HUDEP-2 (cell line): ENCODE results near the gene HTR4.
"Not testable (repeated sequence)": the region's sequence is repeated elsewhere in the genome, so short reads cannot be mapped to it uniquely, and the experiment has no call there.

Source experiments
- DNase-seq, 76 experiments: peaks; one replicate each; lab custom pipeline; 2025; ENCODE audit not compliant: unreplicated experiment in 76 of 76; lab: John Stamatoyannopoulos, UW

Gene HTR4

GRCh38 chr5:148484651-148485050, 169.7 kb downstream of the HTR4 start:
- no peak for DNase-seq

DNA sequence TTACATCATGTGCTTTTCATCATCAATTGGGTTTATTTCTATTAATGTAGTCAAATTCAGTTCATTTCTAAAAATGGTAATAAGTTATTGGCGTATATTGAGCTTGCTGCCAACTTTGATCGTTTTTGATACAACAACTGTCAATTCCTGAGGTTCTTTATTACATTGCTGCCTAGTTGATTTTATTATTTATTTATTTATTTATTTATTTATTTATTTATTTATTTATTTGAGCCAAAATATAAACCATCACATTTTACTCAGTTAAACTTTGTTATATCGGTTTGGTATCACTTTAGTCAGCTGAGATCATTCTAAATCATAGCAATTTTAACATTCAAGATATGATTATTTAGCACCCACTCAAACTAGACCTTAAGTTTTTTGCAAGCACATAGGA, 170.6 kb downstream of the HTR4 start:
- no peak for DNase-seq

DNA sequence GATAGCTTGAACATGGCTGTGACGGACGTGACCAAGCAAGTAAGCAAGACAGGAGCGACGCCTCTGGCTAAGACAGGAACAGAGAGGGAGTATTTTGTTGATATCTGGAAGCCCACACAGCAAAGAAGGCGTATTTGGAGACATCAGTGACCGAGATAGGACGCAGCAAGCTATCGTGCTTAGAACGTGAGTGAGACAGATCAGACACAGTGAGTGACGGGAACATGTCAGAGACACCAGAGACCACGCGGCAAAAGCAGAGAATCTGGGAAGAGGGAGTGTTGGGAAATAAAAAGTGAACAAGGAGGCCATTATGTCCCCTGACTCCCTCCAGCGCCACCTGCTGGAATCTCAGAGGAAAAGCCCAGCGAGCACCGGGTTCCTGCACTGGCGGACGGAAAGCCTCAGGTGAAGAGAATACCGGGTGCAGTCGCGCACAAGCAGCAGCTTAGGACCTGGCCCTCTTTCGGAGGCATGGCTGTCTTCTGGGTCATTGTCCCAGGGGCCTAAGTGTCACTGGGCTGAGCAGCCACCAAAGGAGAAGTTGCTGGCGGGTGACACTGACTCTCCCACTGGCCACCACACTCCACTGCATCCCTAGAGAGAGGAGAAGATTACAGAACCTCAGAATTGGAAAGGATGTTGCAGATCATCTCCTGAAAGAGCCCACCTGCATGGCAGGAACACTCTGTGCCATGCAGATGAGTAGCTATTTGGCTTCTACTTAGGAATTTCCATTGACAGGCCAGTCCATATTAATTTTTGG, 171.4 kb downstream of the HTR4 start:
- peak in 54 of 76 experiments; percentile 1 to 64 (median 21) for DNase-seq

GRCh38 chr5:148482196-148482595, 172.1 kb downstream of the HTR4 start:
- no peak for DNase-seq

DNA sequence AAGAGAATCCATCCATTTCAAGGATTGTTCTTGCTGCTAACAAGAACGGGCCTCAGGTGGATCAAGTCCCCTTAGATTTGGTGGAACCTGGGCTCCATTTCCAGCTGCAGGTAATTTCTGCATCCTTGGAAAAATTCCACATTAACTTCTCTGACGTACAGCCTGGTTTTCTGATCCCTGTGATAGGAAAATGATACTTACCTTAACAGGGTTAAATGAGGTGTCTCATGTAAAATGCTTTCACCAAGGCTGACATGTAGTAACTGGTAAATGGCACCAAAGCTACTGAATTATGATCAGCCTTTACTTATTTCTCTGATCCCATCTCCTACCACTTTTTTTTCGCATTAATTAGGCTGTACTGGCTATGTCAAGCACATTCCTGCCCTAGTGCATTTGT, 176.9 kb downstream of the HTR4 start:
- DNase-seq: no peak

GRCh38 chr5:148476302-148476701, 178.0 kb downstream of the HTR4 start:
- no peak for DNase-seq

DNA sequence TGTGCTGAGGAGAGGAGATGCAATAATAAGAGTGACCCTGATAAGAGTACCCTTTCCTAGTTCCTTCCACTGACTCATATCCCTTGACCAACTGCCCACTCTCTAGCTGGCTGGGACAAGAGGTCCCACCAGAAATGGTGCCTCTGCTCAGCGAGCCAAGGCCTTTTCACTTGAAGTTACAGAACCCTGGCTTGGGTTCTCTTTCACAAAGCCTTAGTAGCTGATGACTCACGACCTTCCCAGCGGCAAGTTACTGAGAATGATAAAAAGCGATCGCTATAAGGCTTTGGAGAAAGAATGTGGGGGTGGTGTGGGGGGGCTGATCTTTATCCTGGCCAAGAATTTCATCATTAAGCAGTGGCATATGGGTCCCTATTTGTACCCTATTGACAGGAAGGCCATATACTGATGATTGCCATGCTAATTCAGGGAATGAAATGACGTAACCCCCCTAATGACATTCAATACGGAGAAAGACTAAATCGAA, 180.3 kb downstream of the HTR4 start:
- DNase-seq: no peak

DNA sequence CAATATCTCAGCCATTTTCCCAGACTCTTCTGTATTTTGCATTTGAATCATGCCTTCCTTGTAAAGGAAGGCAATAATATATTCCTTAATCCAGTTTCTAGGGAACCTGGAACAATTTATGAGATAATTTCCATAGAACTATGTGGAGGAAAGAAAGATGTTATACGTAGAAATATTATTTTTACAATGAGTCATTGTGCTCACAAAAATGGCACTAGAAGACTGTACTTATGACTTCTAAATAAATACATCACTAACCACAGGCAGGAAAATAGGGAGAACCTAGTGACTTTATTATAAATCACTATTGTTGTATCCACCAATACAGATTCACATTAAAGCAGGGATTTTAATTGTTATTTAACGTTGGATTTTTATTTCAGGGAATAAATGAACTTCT, 182.9 kb downstream of the HTR4 start:
- DNase-seq: no peak

DNA sequence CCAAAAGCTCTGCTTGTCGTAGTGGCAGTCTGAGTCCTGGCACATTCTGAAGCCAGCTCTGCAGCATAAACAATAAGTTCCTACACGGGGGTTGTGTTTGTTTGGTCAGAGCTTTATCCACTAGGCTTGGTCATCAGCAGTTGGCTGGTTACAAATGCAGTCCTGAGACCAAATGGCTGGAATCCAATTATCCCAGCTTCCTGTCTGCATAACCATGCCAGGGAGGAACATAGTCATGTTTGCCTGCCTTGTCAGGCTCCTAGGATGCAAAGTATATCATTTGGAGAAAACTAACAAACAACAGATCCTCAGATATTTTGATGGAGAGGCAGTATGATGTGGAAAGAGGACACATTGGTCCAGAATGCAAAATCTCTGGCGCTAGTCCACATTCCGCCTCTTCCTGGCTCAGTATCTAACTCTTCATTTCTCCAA, 184.8 kb downstream of the HTR4 start:
- no peak for DNase-seq

DNA sequence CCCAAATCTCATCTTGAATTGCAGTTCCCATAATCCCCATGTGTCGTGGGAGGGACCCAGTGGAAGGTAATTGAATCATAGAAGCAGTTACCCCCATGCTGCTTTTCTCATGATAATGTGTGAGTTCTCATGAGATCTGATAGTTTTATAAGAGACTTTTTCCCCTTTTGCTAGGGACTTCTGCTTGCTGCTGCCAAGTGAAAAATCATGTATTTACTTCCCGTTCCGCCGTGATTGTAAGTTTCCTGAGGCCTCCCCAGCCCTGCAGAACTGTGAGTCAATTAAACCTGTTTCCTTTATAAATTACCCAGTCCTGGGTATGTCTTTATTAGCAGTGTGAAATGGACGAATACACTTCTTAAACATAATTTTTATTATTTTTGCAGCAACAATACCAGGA, 185.6 kb downstream of the HTR4 start:
- DNase-seq: not testable (repeated sequence)

- no peak for DNase-seq
Measured at GRCh38 chr5:148467958-148468357, 186.4 kb downstream of the HTR4 start.

GRCh38 chr5:148466236-148466580, 188.1 kb downstream of the HTR4 start:
- no peak for DNase-seq

- no peak for DNase-seq
Measured at GRCh38 chr5:148465381-148466235, 188.7 kb downstream of the HTR4 start.

DNA sequence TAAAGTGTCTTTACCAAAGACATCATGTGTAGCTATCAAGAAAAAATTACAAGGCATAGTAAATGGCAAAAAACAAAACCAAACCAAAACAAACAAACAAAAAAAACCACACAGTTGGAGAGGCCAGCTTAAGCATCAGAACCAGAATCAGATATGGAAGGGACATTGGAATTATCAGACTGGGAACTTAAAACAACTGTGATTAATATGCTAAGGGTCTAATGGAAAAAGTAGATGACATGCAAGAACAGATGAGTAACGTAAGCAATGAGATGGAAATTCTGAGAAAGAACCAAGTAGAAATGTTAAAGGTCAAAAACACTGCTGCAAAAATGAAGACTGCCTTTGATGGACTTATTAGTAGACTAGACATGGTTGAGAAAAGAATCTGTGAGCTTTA, 194.7 kb downstream of the HTR4 start:
- no peak for DNase-seq

DNA sequence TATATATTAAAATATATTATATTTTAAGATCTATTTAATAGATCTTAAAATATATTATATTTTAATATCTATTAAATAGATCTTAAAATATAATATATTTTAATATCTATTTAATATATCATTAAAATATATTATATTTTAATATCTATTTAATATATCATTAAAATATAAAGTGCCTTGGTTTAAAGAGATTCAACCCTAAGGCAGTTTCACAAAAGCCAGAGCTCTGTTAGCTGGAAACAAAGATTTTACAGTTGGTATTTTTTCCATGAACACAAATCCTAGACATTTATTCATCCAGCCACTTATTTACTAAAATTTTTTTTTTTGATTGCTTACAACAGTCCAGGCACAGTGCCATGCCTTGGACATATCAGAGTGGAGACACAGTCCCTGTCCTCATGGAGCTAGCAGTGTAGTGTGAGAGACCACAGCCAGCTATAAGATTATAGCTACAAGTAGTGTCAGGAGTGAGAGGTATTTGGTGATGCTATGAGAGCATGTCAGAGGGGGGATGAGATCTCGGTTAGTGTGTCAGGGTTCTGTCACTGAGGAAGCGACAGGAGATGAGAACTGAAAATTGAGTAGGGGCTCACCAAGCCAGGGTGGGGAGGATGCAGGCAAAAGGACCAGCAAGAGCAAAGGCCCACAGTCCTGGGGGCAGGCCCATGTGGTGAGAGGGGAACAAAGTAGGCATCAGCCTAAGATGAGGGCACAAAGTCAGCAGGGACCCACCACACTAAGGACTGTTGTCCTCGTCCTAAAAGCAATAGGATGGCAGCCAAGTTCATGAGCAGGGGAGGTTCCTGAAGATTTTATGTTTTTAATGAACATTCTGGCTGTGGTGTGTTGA, 196.1 kb downstream of the HTR4 start:
- peak in 1 of 76 experiments; percentile 7 for DNase-seq

GRCh38 chr5:148457183-148457620, 197.1 kb downstream of the HTR4 start:
- peak in 14 of 76 experiments; percentile 2 to 34 (median 10) for DNase-seq

GRCh38 chr5:148455185-148455584, 199.1 kb downstream of the HTR4 start:
- DNase-seq: no peak

DNA sequence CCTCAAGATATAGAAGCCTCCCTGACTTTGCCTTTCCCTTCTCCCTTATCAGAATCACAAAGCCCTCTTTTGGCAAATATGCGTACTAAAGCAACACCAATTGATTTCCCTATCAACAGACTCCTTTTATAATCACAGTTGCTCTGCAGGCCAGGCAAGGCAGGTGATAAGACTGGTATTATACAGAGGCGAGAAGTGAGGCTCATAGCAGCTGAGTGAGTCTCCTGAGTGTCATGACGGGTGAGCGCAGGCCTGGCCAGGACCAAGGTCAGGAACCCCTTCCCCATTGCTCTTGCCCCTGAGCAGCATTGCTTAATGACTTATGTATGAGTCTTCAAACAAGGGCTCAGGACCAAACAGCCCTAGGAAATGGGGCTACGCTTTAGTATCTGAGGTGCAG, 199.8 kb downstream of the HTR4 start:
- peak in 5 of 76 experiments; percentile 2 to 12 (median 7) for DNase-seq

DNA sequence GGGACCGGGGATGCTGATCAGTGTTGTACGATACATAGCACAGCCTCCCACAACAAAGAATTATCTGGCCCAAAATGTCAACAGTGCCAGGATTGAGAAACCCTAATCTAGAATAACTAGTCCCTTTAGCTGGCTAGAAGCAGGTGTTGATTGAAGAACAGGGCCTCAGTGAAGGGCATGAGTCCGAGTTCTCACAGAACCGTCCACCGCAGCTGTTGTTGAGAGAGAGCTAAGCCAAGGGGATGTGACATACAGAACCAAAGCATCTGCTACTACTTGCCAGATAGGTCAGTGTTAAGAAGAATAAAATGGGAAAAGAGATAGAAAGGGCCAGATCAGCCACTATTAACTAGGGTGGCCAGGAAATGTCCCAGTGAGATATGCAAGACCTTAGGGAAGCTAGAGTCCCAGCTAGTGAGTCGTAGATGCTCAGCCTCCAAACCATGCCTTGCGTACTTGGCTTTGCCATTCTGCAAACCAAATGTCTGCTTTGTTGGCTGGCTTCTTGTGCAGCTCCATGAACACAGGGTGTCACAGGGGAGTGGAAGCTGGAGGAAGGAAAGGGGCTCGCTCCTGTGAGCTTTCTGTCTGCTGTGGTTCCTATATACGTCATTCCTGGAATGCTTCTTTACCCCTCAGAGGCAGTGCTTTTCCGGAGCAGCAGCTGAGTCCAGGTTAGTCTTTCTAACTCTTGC, 201.7 kb downstream of the HTR4 start:
- no peak for DNase-seq

DNA sequence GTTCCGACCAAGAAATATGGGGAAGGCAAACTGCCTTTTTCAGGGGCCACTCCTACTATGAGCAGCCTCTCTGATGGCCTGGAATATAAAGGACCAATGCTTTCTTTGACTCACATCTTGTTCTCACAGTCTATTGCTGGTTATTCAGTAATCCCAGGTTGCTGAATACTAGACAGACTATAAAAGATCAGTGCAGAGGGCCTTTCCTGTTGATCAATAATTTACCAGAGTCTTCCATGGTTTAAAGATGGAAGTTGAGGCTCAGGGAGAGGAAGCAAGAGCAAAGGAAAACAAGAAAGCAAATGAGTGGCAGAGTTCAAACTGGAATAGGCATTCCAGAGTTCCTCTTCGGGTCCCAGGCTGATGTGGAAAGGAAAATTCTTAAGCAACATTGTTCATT, 207.7 kb downstream of the HTR4 start:
- no peak for DNase-seq
